Nephron progenitor cell (in vitro differentiated cells): ENCODE data around the gene RAB26.
"Not testable (repeated sequence)": the region's sequence is repeated elsewhere in the genome, so short reads cannot be mapped to it uniquely, and the experiment has no call there.

ENCODE experiments used
- DNase-seq: peaks from one replicate; pipeline ENCODE4 v3.0.0; 2021
- H3K27ac Mint-ChIP-seq: 2 replicates; pipeline ENCODE4 v1.8.0; 2021; ENCODE audit warnings: mild to moderate bottlenecking, moderate library complexity, mixed read lengths
- H3K27me3 Mint-ChIP-seq: 2 replicates; pipeline ENCODE4 v1.8.0; 2021; ENCODE audit warnings: mild to moderate bottlenecking, low read depth, mixed read lengths; ENCODE audit not compliant: poor library complexity
- H3K36me3 Mint-ChIP-seq: 2 replicates; pipeline ENCODE4 v1.8.0; 2021; ENCODE audit warnings: low read depth, mixed read lengths
- H3K4me1 Mint-ChIP-seq: 2 replicates; pipeline ENCODE4 v1.8.0; 2021; ENCODE audit warnings: mixed read lengths
- H3K4me3 Mint-ChIP-seq: 2 replicates; pipeline ENCODE4 v1.8.0; 2021; ENCODE audit warnings: mild to moderate bottlenecking, moderate library complexity, mixed read lengths
- H3K9me3 Mint-ChIP-seq: 2 replicates; pipeline ENCODE4 v1.8.0; 2021; ENCODE audit warnings: mild to moderate bottlenecking, moderate library complexity, mixed read lengths
- TF ChIP-seq, protein P1 (sequence below): fragments of 200-600 bp; sonication (generic); IDR thresholded peaks from 2 replicates; pipeline ENCODE4 v1.5.0; 2021; ENCODE audit warnings: antibody characterized with exemption

Gene RAB26

DNA sequence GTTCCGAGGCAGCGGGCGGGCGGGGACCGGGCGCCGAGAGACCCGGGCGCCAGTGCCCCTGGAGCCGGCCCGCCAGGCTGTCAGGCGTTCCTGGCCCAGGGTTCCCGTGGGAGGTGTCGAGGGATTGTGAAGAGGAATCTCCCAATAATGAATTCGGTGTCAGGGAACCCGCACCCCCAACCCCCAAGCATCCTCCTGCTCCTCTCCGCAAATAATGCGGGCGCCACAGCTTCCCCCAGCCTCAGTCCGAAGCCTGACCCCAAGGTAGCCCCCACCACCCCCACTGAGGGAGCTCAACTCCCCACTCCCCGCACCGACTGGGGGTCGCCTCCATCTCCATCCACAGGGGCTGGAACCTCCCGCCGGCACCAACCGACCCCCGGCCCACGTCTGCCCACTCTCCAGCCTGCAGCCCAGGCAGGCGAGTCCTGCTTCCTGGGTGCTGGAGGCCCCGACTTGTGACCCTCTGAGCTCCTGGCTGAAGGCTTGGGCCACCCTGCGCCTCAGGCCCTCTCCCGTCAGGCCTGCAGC lies 48.6 kb downstream of the RAB26 start:
- peak overlapping the region; percentile 74 for H3K4me3 Mint-ChIP-seq
- peaks cover 73% of the 10 kb centered on the region for H3K27me3 Mint-ChIP-seq
- H3K4me1 Mint-ChIP-seq: peaks cover 15% of the 10 kb centered on the region
- H3K36me3 Mint-ChIP-seq: no peaks in the 10 kb centered on the region
- TF ChIP-seq, protein P1, sequence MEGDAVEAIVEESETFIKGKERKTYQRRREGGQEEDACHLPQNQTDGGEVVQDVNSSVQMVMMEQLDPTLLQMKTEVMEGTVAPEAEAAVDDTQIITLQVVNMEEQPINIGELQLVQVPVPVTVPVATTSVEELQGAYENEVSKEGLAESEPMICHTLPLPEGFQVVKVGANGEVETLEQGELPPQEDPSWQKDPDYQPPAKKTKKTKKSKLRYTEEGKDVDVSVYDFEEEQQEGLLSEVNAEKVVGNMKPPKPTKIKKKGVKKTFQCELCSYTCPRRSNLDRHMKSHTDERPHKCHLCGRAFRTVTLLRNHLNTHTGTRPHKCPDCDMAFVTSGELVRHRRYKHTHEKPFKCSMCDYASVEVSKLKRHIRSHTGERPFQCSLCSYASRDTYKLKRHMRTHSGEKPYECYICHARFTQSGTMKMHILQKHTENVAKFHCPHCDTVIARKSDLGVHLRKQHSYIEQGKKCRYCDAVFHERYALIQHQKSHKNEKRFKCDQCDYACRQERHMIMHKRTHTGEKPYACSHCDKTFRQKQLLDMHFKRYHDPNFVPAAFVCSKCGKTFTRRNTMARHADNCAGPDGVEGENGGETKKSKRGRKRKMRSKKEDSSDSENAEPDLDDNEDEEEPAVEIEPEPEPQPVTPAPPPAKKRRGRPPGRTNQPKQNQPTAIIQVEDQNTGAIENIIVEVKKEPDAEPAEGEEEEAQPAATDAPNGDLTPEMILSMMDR: no peak
- H3K27ac Mint-ChIP-seq: no peak overlapping the region
- no peak for DNase-seq
- peaks cover 7% of the 10 kb centered on the region for H3K9me3 Mint-ChIP-seq

DNA sequence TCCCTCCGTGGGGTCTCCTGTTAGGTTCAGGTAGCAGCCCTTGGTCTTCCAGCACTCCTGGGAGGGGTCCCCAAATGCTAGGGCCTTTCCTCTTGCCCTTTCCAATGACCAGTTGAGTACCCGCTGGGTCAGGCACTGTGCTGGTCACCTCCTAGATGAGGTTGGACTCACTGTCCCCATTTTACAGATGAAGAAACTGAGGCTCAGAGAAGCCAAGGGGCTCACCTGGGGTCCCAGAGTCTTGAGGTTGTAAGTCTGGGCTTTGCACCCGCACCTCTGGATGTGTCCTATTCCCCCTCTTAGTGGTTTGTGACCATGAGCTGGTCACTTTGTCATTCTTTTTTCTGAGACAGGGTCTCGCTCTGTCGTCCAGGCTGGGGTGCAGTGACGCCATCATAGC lies 49.3 kb downstream of the RAB26 start:
- no peaks in the 10 kb centered on the region for H3K36me3 Mint-ChIP-seq
- peaks cover 11% of the 10 kb centered on the region for H3K9me3 Mint-ChIP-seq
- peak overlapping the region; percentile 74 for H3K4me3 Mint-ChIP-seq
- peaks cover 74% of the 10 kb centered on the region for H3K27me3 Mint-ChIP-seq
- no peak overlapping the region for H3K27ac Mint-ChIP-seq
- H3K4me1 Mint-ChIP-seq: peaks cover 11% of the 10 kb centered on the region
- no peak for DNase-seq
- TF ChIP-seq, protein P1: no peak

DNA sequence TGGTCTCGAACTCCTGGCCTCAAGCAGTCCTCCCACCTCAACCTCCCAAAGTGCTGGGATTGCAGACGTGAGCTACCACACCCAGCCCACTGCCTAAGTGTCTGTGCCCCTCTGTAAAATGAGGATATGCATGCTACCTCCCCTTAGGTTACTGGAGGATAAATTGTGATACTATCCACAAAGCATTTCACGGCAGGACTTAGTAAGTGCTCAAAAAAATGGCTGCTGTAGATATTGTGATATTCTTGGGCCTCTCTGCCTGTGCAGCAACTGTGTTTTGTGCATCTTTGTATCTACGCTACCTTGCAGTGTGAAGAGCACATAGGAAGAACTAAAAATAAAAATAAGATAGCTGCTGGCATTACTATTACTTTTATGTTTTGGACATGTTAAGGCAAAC lies 49.9 kb downstream of the RAB26 start:
- H3K27me3 Mint-ChIP-seq: peaks cover 72% of the 10 kb centered on the region
- no peak overlapping the region for H3K27ac Mint-ChIP-seq
- peak overlapping the region; percentile 74 for H3K4me3 Mint-ChIP-seq
- H3K4me1 Mint-ChIP-seq: peaks cover 11% of the 10 kb centered on the region
- TF ChIP-seq, protein P1: no peak
- DNase-seq: no peak
- H3K9me3 Mint-ChIP-seq: peaks cover 13% of the 10 kb centered on the region
- no peaks in the 10 kb centered on the region for H3K36me3 Mint-ChIP-seq

DNA sequence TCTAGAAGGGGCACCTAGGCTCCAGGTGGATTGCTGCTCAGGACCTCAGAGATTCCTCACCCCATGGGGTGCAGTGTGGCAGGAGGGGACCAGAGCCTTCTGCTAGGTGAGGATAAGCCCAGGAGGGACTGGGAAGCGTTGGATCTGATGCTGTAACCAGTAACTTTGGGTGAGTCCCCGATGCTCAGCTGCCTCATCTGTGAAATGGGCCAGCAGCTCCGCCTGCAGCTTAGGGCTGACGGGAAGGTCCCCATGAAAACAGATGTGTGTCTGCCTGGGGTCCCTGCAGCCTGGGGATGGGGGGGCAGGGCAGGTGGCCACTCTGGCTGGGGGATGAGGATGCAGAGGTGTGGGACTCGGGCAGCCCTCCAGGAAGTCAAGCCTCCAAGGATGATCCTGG lies 50.7 kb downstream of the RAB26 start:
- Mint-ChIP-seq H3K4me3 (no peak overlapping the region), H3K27ac (no peak overlapping the region), H3K9me3 (peaks cover 18% of the 10 kb centered on the region), H3K4me1 (peaks cover 11% of the 10 kb centered on the region), H3K36me3 (no peaks in the 10 kb centered on the region), H3K27me3 (peaks cover 70% of the 10 kb centered on the region)
- no peak for DNase-seq
- TF ChIP-seq, protein P1: no peak

DNA sequence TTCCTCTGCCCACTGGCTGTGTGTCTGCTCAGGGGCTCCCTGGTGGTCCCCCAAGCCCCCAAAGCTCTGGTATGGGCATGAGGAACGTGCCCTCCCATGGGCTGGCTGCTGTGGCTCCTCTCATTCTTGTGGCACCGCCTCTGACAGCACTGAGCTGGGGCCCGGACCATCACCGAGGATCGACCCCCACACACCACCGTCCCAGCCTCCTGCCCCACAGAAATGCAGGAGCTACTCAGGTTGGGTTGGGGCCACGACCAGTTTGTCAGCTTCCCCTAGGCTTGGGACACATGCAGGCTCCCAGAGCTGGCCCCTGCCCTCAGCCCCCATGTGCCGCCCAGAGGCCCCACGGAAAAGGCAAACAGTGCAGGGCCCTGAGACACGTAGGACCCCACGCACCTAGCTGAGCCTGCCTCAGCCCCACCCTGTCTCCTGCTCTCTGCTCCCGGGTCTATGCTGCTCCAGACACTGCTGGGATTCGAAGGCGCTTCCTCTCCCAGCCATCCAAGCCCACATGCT lies 51.3 kb downstream of the RAB26 start:
- H3K4me3 Mint-ChIP-seq: no peak overlapping the region
- TF ChIP-seq, protein P1: no peak
- no peak for DNase-seq
- peaks cover 69% of the 10 kb centered on the region for H3K27me3 Mint-ChIP-seq
- no peak overlapping the region for H3K27ac Mint-ChIP-seq
- peaks cover 11% of the 10 kb centered on the region for H3K4me1 Mint-ChIP-seq
- H3K9me3 Mint-ChIP-seq: peaks cover 18% of the 10 kb centered on the region
- no peaks in the 10 kb centered on the region for H3K36me3 Mint-ChIP-seq

DNA sequence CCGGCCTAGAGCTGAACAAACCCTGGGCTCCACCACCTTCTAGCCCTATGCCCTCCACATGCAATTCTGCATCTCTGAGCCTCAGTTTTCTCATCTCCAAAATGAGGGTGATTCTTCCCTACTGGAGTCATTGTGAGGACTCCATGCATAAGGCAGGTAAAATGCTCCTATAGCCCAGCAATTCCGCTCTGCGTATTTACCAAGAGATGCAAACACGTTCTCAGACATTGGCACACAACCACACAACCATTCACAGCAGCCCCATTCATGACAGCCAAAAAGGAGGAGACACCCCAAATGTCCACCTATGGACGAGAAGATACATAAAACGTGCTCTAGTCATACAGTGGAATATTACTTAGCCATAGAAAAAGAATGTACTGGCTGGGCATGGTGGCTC lies 51.9 kb downstream of the RAB26 start:
- Mint-ChIP-seq H3K27ac (no peak overlapping the region), H3K4me3 (no peak overlapping the region), H3K27me3 (peaks cover 65% of the 10 kb centered on the region)

DNA sequence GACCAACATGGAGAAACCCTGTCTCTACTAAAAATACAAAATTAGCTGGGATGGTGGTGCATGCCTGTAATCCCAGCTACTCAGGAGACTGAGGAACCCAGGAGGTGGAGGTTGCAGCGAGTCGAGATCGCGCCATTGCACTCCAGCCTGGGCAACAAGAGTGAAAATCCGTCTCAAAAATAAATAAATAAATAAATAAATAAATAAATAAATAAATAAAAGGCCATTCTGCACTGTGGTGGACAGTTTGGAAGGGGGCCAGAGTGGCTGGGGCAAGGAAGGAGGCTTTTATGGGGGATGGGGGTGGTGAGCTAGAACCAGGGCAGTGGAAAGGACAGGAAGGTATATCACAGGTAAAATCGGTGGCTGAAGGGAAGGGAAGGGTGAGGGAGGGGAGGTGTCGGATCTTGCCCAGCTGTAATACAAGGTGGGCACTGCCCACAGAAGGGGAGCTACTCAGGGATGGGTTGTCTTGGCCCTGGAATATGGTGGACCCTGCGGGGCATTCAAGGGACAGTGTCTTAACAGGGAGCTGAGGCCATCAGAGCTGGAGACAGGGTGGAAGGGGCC lies 54.8 kb downstream of the RAB26 start:
- H3K36me3 Mint-ChIP-seq: peaks cover 12% of the 10 kb centered on the region
- H3K27me3 Mint-ChIP-seq: peaks cover 51% of the 10 kb centered on the region
- H3K27ac Mint-ChIP-seq, DNase-seq: not testable (repeated sequence)
- H3K9me3 Mint-ChIP-seq: peaks cover 18% of the 10 kb centered on the region
- H3K4me1 Mint-ChIP-seq: peaks cover 25% of the 10 kb centered on the region
- peak overlapping the region; percentile 78 for H3K4me3 Mint-ChIP-seq

More for the DNA sequence above, 51.9 kb downstream of the RAB26 start:
- TF ChIP-seq, protein P1: no peak
- no peaks in the 10 kb centered on the region for H3K36me3 Mint-ChIP-seq
- H3K4me1 Mint-ChIP-seq: peaks cover 7% of the 10 kb centered on the region
- H3K9me3 Mint-ChIP-seq: peaks cover 18% of the 10 kb centered on the region
- DNase-seq: no peak
